Measurements from ENCODE around the gene MIS12. TPM values are rescaled to one million over a fixed set of nuclear protein-coding genes. Genes with fewer than 3 reads are reported as not detected.

Gene MIS12
- total RNA-seq, 1 experiment from 2014 or later, result 14.7 TPM

DNA sequence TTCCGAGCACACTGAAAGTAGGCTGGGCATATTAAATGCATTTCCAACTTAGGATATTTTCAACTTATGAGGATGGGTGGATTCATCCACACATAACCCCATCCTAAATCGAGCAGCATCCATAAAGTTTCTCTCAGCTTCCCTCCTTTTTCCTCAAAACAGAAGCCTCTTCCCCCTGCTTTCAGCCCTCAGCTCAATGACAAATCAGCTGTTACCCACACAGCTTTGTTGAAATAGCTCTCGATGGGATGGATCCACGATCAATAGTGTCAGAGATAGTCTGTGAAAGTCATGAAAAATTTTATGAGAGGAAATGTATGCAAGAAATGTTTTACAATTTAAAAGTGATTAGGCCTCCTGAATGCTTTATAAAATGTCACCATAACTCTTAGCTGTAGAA lies 20.1 kb upstream of the MIS12 start (continued):
- TF ChIP-seq CBX3 (IDR thresholded peaks at IDR 0.05; ENCODE audit: low read depth) (no peak), EZH2phosphoT487 (IDR thresholded peaks at IDR 0.05; ENCODE audit: borderline replicate concordance) (no peak), EGR1 (IDR thresholded peaks at IDR 0.05; ENCODE audit: low read depth) (no peak), EZH2 (IDR thresholded peaks at IDR 0.05) (no peak), YY1 (IDR thresholded peaks at IDR 0.05; ENCODE audit: extremely low read depth, insufficient replicate concordance, low read depth, low read length) (no peak), POLR2AphosphoS5 (IDR thresholded peaks at IDR 0.05; ENCODE audit: low read depth, low read length) (no peak)
- TF ChIP-seq, protein P1, sequence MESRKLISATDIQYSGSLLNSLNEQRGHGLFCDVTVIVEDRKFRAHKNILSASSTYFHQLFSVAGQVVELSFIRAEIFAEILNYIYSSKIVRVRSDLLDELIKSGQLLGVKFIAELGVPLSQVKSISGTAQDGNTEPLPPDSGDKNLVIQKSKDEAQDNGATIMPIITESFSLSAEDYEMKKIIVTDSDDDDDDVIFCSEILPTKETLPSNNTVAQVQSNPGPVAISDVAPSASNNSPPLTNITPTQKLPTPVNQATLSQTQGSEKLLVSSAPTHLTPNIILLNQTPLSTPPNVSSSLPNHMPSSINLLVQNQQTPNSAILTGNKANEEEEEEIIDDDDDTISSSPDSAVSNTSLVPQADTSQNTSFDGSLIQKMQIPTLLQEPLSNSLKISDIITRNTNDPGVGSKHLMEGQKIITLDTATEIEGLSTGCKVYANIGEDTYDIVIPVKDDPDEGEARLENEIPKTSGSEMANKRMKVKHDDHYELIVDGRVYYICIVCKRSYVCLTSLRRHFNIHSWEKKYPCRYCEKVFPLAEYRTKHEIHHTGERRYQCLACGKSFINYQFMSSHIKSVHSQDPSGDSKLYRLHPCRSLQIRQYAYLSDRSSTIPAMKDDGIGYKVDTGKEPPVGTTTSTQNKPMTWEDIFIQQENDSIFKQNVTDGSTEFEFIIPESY (IDR thresholded peaks at IDR 0.05; ENCODE audit: extremely low read depth, insufficient replicate concordance, low read length), result no peak

DNA sequence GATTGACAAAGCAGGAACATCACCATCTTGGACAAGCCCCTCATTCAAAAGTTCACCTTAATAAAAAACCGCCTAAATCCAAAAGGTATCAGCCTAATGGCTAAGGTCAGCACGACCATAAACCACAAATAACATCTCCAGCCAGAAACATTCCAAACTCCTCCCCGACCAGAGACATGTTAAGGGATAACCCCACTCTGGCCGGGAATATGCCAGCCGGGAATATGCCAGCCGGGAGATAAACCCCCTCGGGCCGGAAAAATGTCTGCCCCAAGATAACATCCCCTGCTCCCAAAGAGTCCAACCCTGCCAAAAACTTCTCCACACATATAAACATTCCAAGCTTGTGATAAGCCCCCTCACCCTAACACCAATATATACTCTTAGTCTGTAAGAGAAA lies 18.9 kb upstream of the MIS12 start:
- Histone ChIP-seq H3K4me2 (ENCODE audit: low read length) (peak overlapping the region; percentile 82), H3K4me1 (ENCODE audit: control insufficient read depth in 1 of 2, insufficient read depth in 2 of 2, low read length in 2 of 2) (peaks cover 0 to 17% of the 10 kb centered on the region in 2 experiments; a peak in 2 of 4 replicates), H3K4me3 (replicated peaks in 1 of 2; ENCODE audit: low read depth in 1 of 2, low read length in 2 of 2) (peak overlapping the region; percentile 92 to 94), H3K9me2 (ENCODE audit: insufficient read depth) (no peaks in the 10 kb centered on the region), H4K20me1 (ENCODE audit: insufficient read depth) (peaks cover 11% of the 10 kb centered on the region; the same call in 1 of the 2 replicates), H3K9me3 (ENCODE audit: control insufficient read depth in 1 of 2, insufficient read depth in 1 of 2, low read depth in 1 of 2, low read length in 2 of 2) (no peaks in the 10 kb centered on the region), H3K36me3 (ENCODE audit: control insufficient read depth in 1 of 2, insufficient read depth in 2 of 2, low read length in 2 of 2) (peaks cover 0 to 1% of the 10 kb centered on the region in 2 experiments; a peak in 2 of 4 replicates), H2AFZ (ENCODE audit: low read depth, low read length, poor library complexity, severe bottlenecking) (no peak overlapping the region), H3K79me2 (ENCODE audit: insufficient read depth, low read length) (peaks cover 63% of the 10 kb centered on the region), H3K27ac (ENCODE audit: low read depth, low read length) (no peak overlapping the region; the same call in 1 of the 2 replicates), H3K27me3 (ENCODE audit: insufficient read depth, low read length) (no peaks in the 10 kb centered on the region), H3K9ac (ENCODE audit: low read length) (peak overlapping the region; percentile 91)
- DNase-seq (ENCODE audit: low read depth, low spot score) (no peak), ATAC-seq (no peak)
- no TSS peak for BruUV-seq (replicated peaks)
- ChIA-PET RAD21 (ENCODE audit: low non-redundant PET in 1 of 2, low total read pairs in 2 of 2, uncharacterized antibody in 2 of 2, unreplicated experiment in 2 of 2) (no interaction called here), POLR2A (no interaction called here), CTCF (interaction anchor here (1.4 kb wide), 1 partner anchor 28 kb away, joined by 4 read pairs; the partner anchor contains the start of gene C1QBP)
- TF ChIP-seq YY1 (IDR thresholded peaks at IDR 0.05; ENCODE audit: extremely low read depth, insufficient replicate concordance, low read depth, low read length) (no peak), ELF1 (IDR thresholded peaks at IDR 0.05; ENCODE audit: borderline replicate concordance, low read depth) (no peak), FOSL1 (IDR thresholded peaks at IDR 0.05; ENCODE audit: low read depth) (no peak), SRF (IDR thresholded peaks at IDR 0.05; ENCODE audit: low read depth) (no peak), EZH2phosphoT487 (IDR thresholded peaks at IDR 0.05; ENCODE audit: borderline replicate concordance) (no peak), SIN3A (IDR thresholded peaks at IDR 0.05; ENCODE audit: low read depth) (no peak), POLR2A (IDR thresholded peaks at IDR 0.05; ENCODE audit: borderline replicate concordance, extremely low read depth, insufficient read depth, insufficient read length) (no peak), POLR2AphosphoS5 (IDR thresholded peaks at IDR 0.05; ENCODE audit: low read depth, low read length) (no peak), EGR1 (IDR thresholded peaks at IDR 0.05; ENCODE audit: low read depth) (no peak), CEBPB (IDR thresholded peaks at IDR 0.05; ENCODE audit: low read depth) (no peak)
- TF ChIP-seq, protein P1 (IDR thresholded peaks at IDR 0.05; ENCODE audit: extremely low read depth, insufficient replicate concordance, low read length), result no peak
- intact Hi-C loops (cut with micrococcal nuclease), result no loop called here
